ENCODE data around the gene ERF. TPM values are rescaled to one million over a fixed set of nuclear protein-coding genes. Genes with fewer than 3 reads are reported as not detected.

The ERF gene
- total RNA-seq, 1 donor from 2014 or later, result 48.1 TPM

GRCh38 chr19:42281827-42282762 lies 27.2 kb upstream of the ERF start:
- POLR2A ChIA-PET, result interaction anchor here (0.6 to 5.2 kb wide), 10 partner anchors 12 to 168 kb away, joined by 3 to 68 read pairs (median 8); partner anchors contain the start of genes CIC, GSK3A, POU2F2 and ZNF526
- H3K4me1 Mint-ChIP-seq, result peaks cover 56% of the 10 kb centered on the region
- peak overlapping the region; percentile 75 for H3K4me3 Mint-ChIP-seq
- H3K36me3 Mint-ChIP-seq (ENCODE audit: low read depth), result peaks cover 11% of the 10 kb centered on the region
- CTCF ChIA-PET, result interaction anchor here (0.9 to 1.6 kb wide), 3 partner anchors 12 to 149 kb away, joined by 3 to 6 read pairs (median 4); no protein-coding TSS in a partner anchor
- DNase-seq, result no peak
- no peaks in the 10 kb centered on the region for H3K9me3 Mint-ChIP-seq
- no peak for ATAC-seq (ENCODE audit: low read depth)
- no peak for TF ChIP-seq CTCF (IDR thresholded peaks at IDR 0.05)
- no peaks in the 10 kb centered on the region for H3K27me3 Mint-ChIP-seq
- no peak overlapping the region for H3K27ac Mint-ChIP-seq
- intact Hi-C loops (cut with micrococcal nuclease), result loop anchor here (5.0 kb wide), 1 partner anchor 80 kb away; no protein-coding TSS in a partner anchor

- peak; percentile 34 for DNase-seq
- ChIA-PET CTCF (interaction anchor here (1.6 to 2.2 kb wide), 2 partner anchors 11 to 148 kb away, joined by 6 to 22 read pairs; partner anchors contain the start of gene CIC), POLR2A (interaction anchor here (0.6 to 5.2 kb wide), 7 partner anchors 11 to 168 kb away, joined by 3 to 68 read pairs (median 8); partner anchors contain the start of genes CIC, GSK3A, POU2F2 and ZNF526)
- no peaks in the 10 kb centered on the region for H3K9me3 Mint-ChIP-seq
- H3K4me3 Mint-ChIP-seq, result peak overlapping the region; percentile 75
- peak overlapping the region; percentile 74 for H3K27ac Mint-ChIP-seq
- H3K4me1 Mint-ChIP-seq, result peaks cover 56% of the 10 kb centered on the region
- no peaks in the 10 kb centered on the region for H3K27me3 Mint-ChIP-seq
- intact Hi-C loops (cut with micrococcal nuclease), result loop anchor here (5.0 kb wide), 1 partner anchor 79 kb away; no protein-coding TSS in a partner anchor
- no peak for TF ChIP-seq CTCF (IDR thresholded peaks at IDR 0.05)
- no peak for ATAC-seq (ENCODE audit: low read depth)
- peaks cover 7% of the 10 kb centered on the region for H3K36me3 Mint-ChIP-seq (ENCODE audit: low read depth)
Measured at GRCh38 chr19:42281146-42281826, 26.4 kb upstream of the ERF start.

GRCh38 chr19:42280815-42281145 lies 25.9 kb upstream of the ERF start:
- Mint-ChIP-seq H3K36me3 (ENCODE audit: low read depth) (peaks cover 3% of the 10 kb centered on the region), H3K4me3 (peak overlapping the region; percentile 75), H3K27me3 (no peaks in the 10 kb centered on the region), H3K4me1 (peaks cover 56% of the 10 kb centered on the region), H3K27ac (peak overlapping the region; percentile 74), H3K9me3 (no peaks in the 10 kb centered on the region)
- TF ChIP-seq CTCF (IDR thresholded peaks at IDR 0.05), result no peak
- DNase-seq (no peak), ATAC-seq (ENCODE audit: low read depth) (no peak)
- ChIA-PET POLR2A (interaction anchor here (1.2 to 5.2 kb wide), 5 partner anchors 11 to 167 kb away, joined by 8 to 68 read pairs (median 20); partner anchors contain the start of genes CIC, GSK3A and POU2F2), CTCF (interaction anchor here (2.2 kb wide), 1 partner anchor 11 kb away, joined by 22 read pairs; the partner anchor contains the start of gene CIC)
- intact Hi-C loops (cut with micrococcal nuclease), result loop anchor here (1.0 to 5.0 kb wide), 5 partner anchors 26 to 172 kb away; partner anchors contain the start of genes POU2F2 and ZNF526

GRCh38 chr19:42279902-42280814 lies 25.2 kb upstream of the ERF start:
- intact Hi-C loops (cut with micrococcal nuclease), result loop anchor here (1.0 to 5.0 kb wide), 5 partner anchors 26 to 172 kb away; partner anchors contain the start of genes POU2F2 and ZNF526
- peak; percentile 81 for DNase-seq
- H3K4me1 Mint-ChIP-seq, result peaks cover 52% of the 10 kb centered on the region
- ChIA-PET POLR2A (interaction anchor here (0.6 to 5.2 kb wide), 15 partner anchors 10 to 420 kb away, joined by 3 to 68 read pairs (median 5); partner anchors contain the start of genes CIC, DEDD2, GSK3A and POU2F2), CTCF (interaction anchor here (0.6 to 2.9 kb wide), 22 partner anchors 10 to 199 kb away, joined by 3 to 29 read pairs (median 4); partner anchors contain the start of genes CIC, GSK3A and POU2F2)
- peak; percentile 38 for ATAC-seq (ENCODE audit: low read depth)
- peaks cover 3% of the 10 kb centered on the region for H3K36me3 Mint-ChIP-seq (ENCODE audit: low read depth)
- H3K27me3 Mint-ChIP-seq, result no peaks in the 10 kb centered on the region
- peak; percentile 91 for TF ChIP-seq CTCF (IDR thresholded peaks at IDR 0.05)
- H3K27ac Mint-ChIP-seq, result peak overlapping the region; percentile 82
- peak overlapping the region; percentile 86 for H3K4me3 Mint-ChIP-seq
- no peaks in the 10 kb centered on the region for H3K9me3 Mint-ChIP-seq

Measured in activated B cell treated with CpG ODN at 0.5 μM for 24 hours (primary cell).